Panc1 (cell line): ENCODE data around the gene GRIFIN. TPM values are rescaled to one million over a fixed set of nuclear protein-coding genes. Genes with fewer than 3 reads are reported as not detected.

Experiments used
- ATAC-seq: fragments of 200-7000 bp; cut with Tn5 transposase; 2 replicates; pipeline ENCODE4 v1.9.1; 2020; ENCODE audit warnings: mild to moderate bottlenecking, moderate library complexity
- BruUV-seq: library from RNA; stranded (reverse); fragments of 400-500 nt; replicated peaks from 2 replicates; lab custom pipeline; 2021; lab: Mats Ljungman, UMichigan
- CTCF ChIA-PET: fragments of 300-600 bp; sonication (Branson Sonifier 250); formaldehyde crosslinking; loops from one replicate; lab custom pipeline; 2022; ENCODE audit warnings: antibody characterized with exemption; lab: Charles Lee
- POLR2A ChIA-PET: fragments of 300-600 bp; sonication (Branson Sonifier 250); formaldehyde crosslinking; loops from one replicate; lab custom pipeline; 2022; ENCODE audit warnings: antibody characterized with exemption; lab: Charles Lee
- DNase-seq: peaks from one replicate; pipeline ENCODE4 v3.0.0-alpha.2; 2010; ENCODE audit warnings: low read depth, low spot score
- H3K27ac ChIP-seq: 2 replicates; pipeline ENCODE4 v1.5.1; 2011; ENCODE audit warnings: mild to moderate bottlenecking, low read length, inconsistent platforms
- H3K27me3 ChIP-seq: fragments of 200-500 bp; sonication (Bioruptor generic); 2 replicates; pipeline ENCODE4 v1.6.0; 2014; ENCODE audit warnings: low read length, inconsistent platforms; ENCODE audit not compliant: control insufficient read depth, insufficient read depth
- H3K36me3 ChIP-seq: fragments of 200-500 bp; sonication (Bioruptor generic); 2 replicates; pipeline ENCODE4 v1.5.1; 2014; ENCODE audit warnings: inconsistent platforms, mild to moderate bottlenecking, low read length, moderate library complexity; ENCODE audit not compliant: control insufficient read depth, insufficient read depth
- H3K4me1 ChIP-seq: 2 replicates; pipeline ENCODE4 v1.5.1; 2011; ENCODE audit warnings: inconsistent platforms, mild to moderate bottlenecking, low read length, moderate library complexity; ENCODE audit not compliant: control insufficient read depth, insufficient read depth
- H3K4me3 ChIP-seq, 2 experiments: 2 replicates each; pipeline ENCODE4 v1.5.1; 2011 to 2012; ENCODE audit warnings: low read depth in 2 of 2, low read length in 2 of 2, mild to moderate bottlenecking in 2 of 2, inconsistent platforms in 1 of 2, moderate library complexity in 1 of 2
- H3K9me3 ChIP-seq: fragments of 200-500 bp; sonication (Bioruptor generic); 2 replicates; pipeline ENCODE4 v1.5.1; 2014; ENCODE audit warnings: low read depth, mild to moderate bottlenecking, inconsistent platforms, low read length, moderate library complexity; ENCODE audit not compliant: control insufficient read depth, insufficient read depth
- CTCF ChIP-seq: fragments of 450-650 bp; IDR thresholded peaks from 2 replicates; pipeline ENCODE4 v1.5.1; 2017; ENCODE audit warnings: mild to moderate bottlenecking
- POLR2AphosphoS5 ChIP-seq: IDR thresholded peaks from 2 replicates; pipeline ENCODE4 v1.6.1; 2012; ENCODE audit warnings: mild to moderate bottlenecking, low read depth, low read length, moderate library complexity
- REST ChIP-seq, 2 experiments: IDR thresholded peaks; 2 replicates each; pipeline ENCODE4 v1.6.1; 2011 to 2012; ENCODE audit warnings: low read depth in 2 of 2, control low read depth in 1 of 2, low read length in 1 of 2, mild to moderate bottlenecking in 1 of 2, moderate library complexity in 1 of 2; ENCODE audit not compliant: insufficient read depth in 1 of 2
- SIN3A ChIP-seq: IDR thresholded peaks from 2 replicates; pipeline ENCODE4 v1.6.1; 2012; ENCODE audit warnings: low read depth, mild to moderate bottlenecking, low read length, moderate library complexity, borderline replicate concordance; ENCODE audit not compliant: insufficient read depth
- TCF7L2 ChIP-seq: IDR thresholded peaks from 2 replicates; pipeline ENCODE4 v1.6.1; 2011; ENCODE audit warnings: mild to moderate bottlenecking, low read depth, low read length, inconsistent platforms
- in situ Hi-C: cut with HindIII; loops from 2 replicates; pipeline ENCODE4 v1.10.0; 2016; ENCODE audit warnings: low sequenced_read_pairs, low pct_unique_long_range_greater_than_20kb
- intact Hi-C: fragments of 100-400 bp; cut with micrococcal nuclease; formaldehyde crosslinking; loops from one replicate; pipeline ENCODE4 v1.10.0; 2022; ENCODE audit not compliant: unreplicated experiment
- total RNA-seq: library from RNA; stranded (reverse); gene quantifications from one replicate; pipeline ENCODE4 v1.2.1, GENCODE V29; 2021; ENCODE audit not compliant: unreplicated experiment

Gene GRIFIN
- total RNA-seq, 1 experiment from 2014 or later, result not detected

GRCh38 chr7:2482725-2483451 lies 6.7 kb upstream of the GRIFIN start:
- no peak for DNase-seq
- H3K36me3 ChIP-seq, result no peaks in the 10 kb centered on the region

GRCh38 chr7:2481195-2481594 lies 5.0 kb upstream of the GRIFIN start:
- Histone ChIP-seq H3K27ac (no peak overlapping the region), H3K27me3 (no peaks in the 10 kb centered on the region), H3K4me1 (peaks cover 18% of the 10 kb centered on the region), H3K4me3 (no peak overlapping the region), H3K9me3 (peaks cover 4% of the 10 kb centered on the region; the same call in 1 of the 2 replicates), H3K36me3 (no peaks in the 10 kb centered on the region)
- no peak for TF ChIP-seq TCF7L2
- DNase-seq (no peak), ATAC-seq (no peak)
- ChIA-PET POLR2A (interaction anchor here (0.7 kb wide), 1 partner anchor 1985 kb away, joined by 3 read pairs; no protein-coding TSS in a partner anchor), CTCF (interaction anchor here (0.6 kb wide), 1 partner anchor 8 kb away, joined by 4 read pairs; no protein-coding TSS in a partner anchor)
- no TSS peak for BruUV-seq
- in situ Hi-C loops, result no loop called here
- intact Hi-C loops, result no loop called here

More at GRCh38 chr7:2482725-2483451, 6.7 kb upstream of the GRIFIN start:
- Histone ChIP-seq H3K4me1 (peaks cover 12% of the 10 kb centered on the region), H3K4me3 (no peak overlapping the region), H3K27me3 (no peaks in the 10 kb centered on the region), H3K27ac (no peak overlapping the region), H3K9me3 (peaks cover 4% of the 10 kb centered on the region; the same call in 1 of the 2 replicates)
- BruUV-seq, result no TSS peak
- in situ Hi-C loops (no loop called here), intact Hi-C loops (no loop called here)
- POLR2A ChIA-PET, result no interaction called here
- CTCF ChIA-PET, result interaction anchor here (0.5 kb wide), 2 partner anchors 53 to 69 kb away, joined by 3 to 14 read pairs; no protein-coding TSS in a partner anchor
- no peak for TF ChIP-seq POLR2AphosphoS5
- no peak for TF ChIP-seq SIN3A
- TF ChIP-seq TCF7L2, result no peak
- TF ChIP-seq CTCF, result no peak
- TF ChIP-seq REST (IDR thresholded peaks at IDR 0.05; ENCODE audit: insufficient read depth in 1 of 2, low read depth in 2 of 2, low read length in 1 of 2), result no peak
- ATAC-seq, result no peak

- peaks cover 18% of the 10 kb centered on the region for H3K4me1 ChIP-seq
- no peak overlapping the region for H3K27ac ChIP-seq
- no peak for DNase-seq
- no peaks in the 10 kb centered on the region for H3K27me3 ChIP-seq
- TF ChIP-seq SIN3A (no peak), POLR2AphosphoS5 (no peak), TCF7L2 (no peak), CTCF (no peak), REST (IDR thresholded peaks at IDR 0.05; ENCODE audit: insufficient read depth in 1 of 2, low read depth in 2 of 2, low read length in 1 of 2) (no peak)
- ChIA-PET POLR2A (no interaction called here), CTCF (interaction anchor here (1.0 to 2.1 kb wide), 2 partner anchors 11 to 48 kb away, joined by 3 to 6 read pairs; no protein-coding TSS in a partner anchor)
- ATAC-seq, result no peak
- BruUV-seq, result no TSS peak
- in situ Hi-C loops (no loop called here), intact Hi-C loops (no loop called here)
- H3K36me3 ChIP-seq, result no peaks in the 10 kb centered on the region
- no peak overlapping the region for H3K4me3 ChIP-seq
- H3K9me3 ChIP-seq, result peaks cover 4% of the 10 kb centered on the region; the same call in 1 of the 2 replicates
Observed at GRCh38 chr7:2480070-2480408, 3.8 kb upstream of the GRIFIN start.
